OCI-LY7 (cell line): ENCODE measurements around the gene ATP2B1.

Source experiments
- CTCF ChIP-seq: fragments of 200-600 bp; sonication (generic); conservative IDR thresholded peaks from 2 replicates; pipeline ENCODE4 v1.5.1; 2014; ENCODE audit warnings: mild to moderate bottlenecking, antibody characterized with exemption, low read length, moderate library complexity, mixed read lengths
- EZH2phosphoT487 ChIP-seq: fragments of 200-600 bp; sonication (generic); IDR thresholded peaks from 2 replicates; pipeline ENCODE4 v1.6.1; 2018; ENCODE audit warnings: low read depth, borderline replicate concordance, mild to moderate bottlenecking, mixed run types, antibody characterized with exemption, low read length, moderate library complexity, mixed read lengths

- no peak for TF ChIP-seq CTCF
- TF ChIP-seq EZH2phosphoT487, result no peak
Observed at GRCh38 chr12:89571491-89572195, 137.0 kb downstream of the ATP2B1 start.
